Femur (tissue), 1 donor: ENCODE data around the gene GPR84.

Experiments
- DNase-seq: peaks from one replicate; pipeline ENCODE4 v3.0.0-alpha.2; 2017

Gene GPR84

GRCh38 chr12:54321363-54321762 is 42.9 kb downstream of the GPR84 start:
- DNase-seq: no peak
